ENCODE data around the gene PCSK4.

- TF ChIP-seq CTCF (IDR thresholded peaks at IDR 0.05) (no peak), POLR2AphosphoS5 (IDR thresholded peaks at IDR 0.05; ENCODE audit: low read depth, low read length) (no peak)
Measured at GRCh38 chr19:1507763-1508506, 17.8 kb upstream of the PCSK4 start.

All from Panc1 (cell line).